Hepatocyte (in vitro differentiated cells): ENCODE data around the gene STRA6. TPM values are rescaled to one million over a fixed set of nuclear protein-coding genes. Genes with fewer than 3 reads are reported as not detected.

Experiments used
- DNase-seq: peaks from one replicate; pipeline ENCODE4 v3.0.0-alpha.2; 2016; ENCODE audit warnings: low spot score
- H2AFZ ChIP-seq: fragments of 200-600 bp; sonication (generic); 2 replicates; pipeline ENCODE4 v1.6.0; 2016; ENCODE audit warnings: antibody characterized with exemption, mild to moderate bottlenecking
- H3K27ac ChIP-seq: fragments of 200-600 bp; sonication (generic); 2 replicates; pipeline ENCODE4 v1.5.1; 2016; ENCODE audit warnings: mild to moderate bottlenecking
- H3K27me3 ChIP-seq: fragments of 200-600 bp; sonication (generic); 2 replicates; pipeline ENCODE4 v1.6.1; 2016
- H3K36me3 ChIP-seq: fragments of 200-600 bp; sonication (generic); replicated peaks from 2 replicates; pipeline ENCODE4 v1.5.1; 2016; ENCODE audit warnings: low read depth; ENCODE audit not compliant: insufficient read depth
- H3K4me1 ChIP-seq: fragments of 200-600 bp; sonication (generic); 2 replicates; pipeline ENCODE4 v1.5.1; 2016; ENCODE audit warnings: mild to moderate bottlenecking, moderate library complexity; ENCODE audit not compliant: insufficient read depth
- H3K4me2 ChIP-seq: fragments of 200-600 bp; sonication (generic); 2 replicates; pipeline ENCODE4 v1.6.0; 2016
- H3K4me3 ChIP-seq: fragments of 200-600 bp; sonication (generic); 2 replicates; pipeline ENCODE4 v1.5.1; 2016; ENCODE audit warnings: mild to moderate bottlenecking
- H3K79me2 ChIP-seq: fragments of 200-600 bp; sonication (generic); 2 replicates; pipeline ENCODE4 v1.6.0; 2017; ENCODE audit warnings: mild to moderate bottlenecking
- H3K9me2 ChIP-seq: fragments of 200-600 bp; sonication (generic); replicated peaks from 2 replicates; pipeline ENCODE4 v1.6.0; 2017; ENCODE audit warnings: mild to moderate bottlenecking; ENCODE audit not compliant: insufficient read depth
- H3K9me3 ChIP-seq: fragments of 200-600 bp; sonication (generic); 2 replicates; pipeline ENCODE4 v1.5.1; 2016; ENCODE audit warnings: low read depth, mild to moderate bottlenecking
- H4K20me1 ChIP-seq: fragments of 200-600 bp; sonication (generic); 2 replicates; pipeline ENCODE4 v1.6.0; 2016; ENCODE audit warnings: mild to moderate bottlenecking; ENCODE audit not compliant: insufficient read depth, poor library complexity, severe bottlenecking
- CTCF ChIP-seq: fragments of 200-600 bp; sonication (generic); IDR thresholded peaks from 2 replicates; pipeline ENCODE4 v1.5.1; 2016; ENCODE audit warnings: antibody characterized with exemption, mild to moderate bottlenecking; ENCODE audit not compliant: poor library complexity
- EZH2 ChIP-seq: fragments of 200-600 bp; sonication (generic); IDR thresholded peaks from 2 replicates; pipeline ENCODE4 v1.6.1; 2016; ENCODE audit warnings: antibody characterized with exemption, mild to moderate bottlenecking, borderline replicate concordance
- EZH2phosphoT487 ChIP-seq: fragments of 200-600 bp; sonication (generic); IDR thresholded peaks from one replicate; pipeline ENCODE4 v1.6.1; 2018; ENCODE audit warnings: antibody characterized with exemption, mild to moderate bottlenecking, low read depth, moderate library complexity; ENCODE audit not compliant: unreplicated experiment, severe bottlenecking
- WGBS: methylation state at CpG from one replicate; pipeline ENCODE4 v1.1.6; 2016; ENCODE audit warnings: low lambda C conversion rate; ENCODE audit errors: missing lambda C conversion rate; 5-methylcytosine and 5-hydroxymethylcytosine counted together
- polyA plus RNA-seq: library from polyadenylated mRNA; unstranded; fragments of >200 nt; fragmentation: Nextera tagmentation; extraction: Ambion mirVana; gene quantifications from 2 replicates; pipeline ENCODE4 v1.2.1, GENCODE V29; 2016
- total RNA-seq: library from RNA; depleted of rRNA; stranded (reverse); fragments of >200 nt; gene quantifications from 2 replicates; pipeline ENCODE4 v1.2.3, GENCODE V29; 2014

Gene STRA6
- total and polyA plus RNA-seq, 2 experiments from 2014 or later, result 31.5 to 37.1 TPM

GRCh38 chr15:74173380-74174218 lies 29.0 kb downstream of the STRA6 start, which contains the start of gene ISLR:
ISLR (plus strand) TSS chr15:74173710; CDS start chr15:74174859, 1,149 bp downstream.
- TF ChIP-seq CTCF, result no peak
- no peak for TF ChIP-seq EZH2
- TF ChIP-seq EZH2phosphoT487, result no peak
- DNase-seq, result peak; percentile 61
- H3K4me1 ChIP-seq, result peaks cover 35% of the 10 kb centered on the region

GRCh38 chr15:74172701-74173379 lies 29.7 kb downstream of the STRA6 start:
- no peak overlapping the region for H3K4me3 ChIP-seq

More at GRCh38 chr15:74173380-74174218, 29.0 kb downstream of the STRA6 start, which contains the start of gene ISLR:
- WGBS, result 50% methylated on average over 20 of the region's 20 CpGs
- no peak within 1 kb of the TSS for H2AFZ ChIP-seq
- peak within 1 kb of the TSS; percentile 95 for H3K27ac ChIP-seq
- H3K27me3 ChIP-seq, result no peaks in the 10 kb centered on the region
- no peaks in the 10 kb centered on the region for H3K79me2 ChIP-seq
- H3K4me2 ChIP-seq, result peak within 1 kb of the TSS; percentile 70
- no peak within 1 kb of the TSS for H3K4me3 ChIP-seq
- H3K36me3 ChIP-seq, result no peaks in the 10 kb centered on the region
- no peaks in the 10 kb centered on the region for H4K20me1 ChIP-seq
- H3K9me3 ChIP-seq, result no peaks in the 10 kb centered on the region
- H3K9me2 ChIP-seq, result no peaks in the 10 kb centered on the region

GRCh38 chr15:74171965-74172541 lies 30.5 kb downstream of the STRA6 start:
- Histone ChIP-seq H4K20me1 (no peaks in the 10 kb centered on the region), H3K9me3 (no peaks in the 10 kb centered on the region), H3K4me3 (no peak overlapping the region), H3K79me2 (no peaks in the 10 kb centered on the region), H3K27me3 (no peaks in the 10 kb centered on the region), H3K27ac (peak overlapping the region; percentile 95), H3K4me1 (peaks cover 35% of the 10 kb centered on the region), H2AFZ (no peak overlapping the region), H3K36me3 (no peaks in the 10 kb centered on the region), H3K4me2 (no peak overlapping the region), H3K9me2 (no peaks in the 10 kb centered on the region)
- no peak for TF ChIP-seq EZH2phosphoT487
- TF ChIP-seq EZH2, result no peak
- TF ChIP-seq CTCF, result no peak
- WGBS, result 80% methylated on average over 1 of the region's 1 CpG
- DNase-seq, result no peak

More at GRCh38 chr15:74172701-74173379, 29.7 kb downstream of the STRA6 start:
- H3K36me3 ChIP-seq, result no peaks in the 10 kb centered on the region
- H2AFZ ChIP-seq, result no peak overlapping the region
- H3K9me3 ChIP-seq, result no peaks in the 10 kb centered on the region
- H3K4me2 ChIP-seq, result peak overlapping the region; percentile 70
- DNase-seq, result peak; percentile 57
- H3K4me1 ChIP-seq, result peaks cover 35% of the 10 kb centered on the region
- 73% methylated on average over 11 of the region's 13 CpGs for WGBS
- no peaks in the 10 kb centered on the region for H3K9me2 ChIP-seq
- TF ChIP-seq CTCF (no peak), EZH2phosphoT487 (no peak), EZH2 (no peak)
- no peaks in the 10 kb centered on the region for H3K79me2 ChIP-seq
- H3K27ac ChIP-seq, result peak overlapping the region; percentile 95
- no peaks in the 10 kb centered on the region for H4K20me1 ChIP-seq
- H3K27me3 ChIP-seq, result no peaks in the 10 kb centered on the region
